Endothelial cell (in vitro differentiated cells): ENCODE measurements around the gene SPINT1. TPM values are rescaled to one million over a fixed set of nuclear protein-coding genes. Genes with fewer than 3 reads are reported as not detected.
A peak's percentile ranks its signal among the peaks of the same experiment; 100 is the strongest.

ENCODE experiments used
- DNase-seq: peaks from one replicate; pipeline ENCODE4 v3.0.0; 2021; ENCODE audit warnings: low spot score
- H3K27ac Mint-ChIP-seq: one replicate; pipeline ENCODE4 v1.8.0; 2021; ENCODE audit warnings: mixed read lengths, inconsistent platforms; ENCODE audit not compliant: unreplicated experiment
- H3K27me3 Mint-ChIP-seq: one replicate; pipeline ENCODE4 v1.8.0; 2021; ENCODE audit warnings: mild to moderate bottlenecking, moderate library complexity, mixed read lengths, inconsistent platforms; ENCODE audit not compliant: unreplicated experiment
- H3K36me3 Mint-ChIP-seq: one replicate; pipeline ENCODE4 v1.8.0; 2021; ENCODE audit warnings: mild to moderate bottlenecking, low read depth, mixed read lengths, inconsistent platforms; ENCODE audit not compliant: unreplicated experiment
- H3K4me1 Mint-ChIP-seq: one replicate; pipeline ENCODE4 v1.8.0; 2021; ENCODE audit warnings: mild to moderate bottlenecking, mixed read lengths, inconsistent platforms; ENCODE audit not compliant: unreplicated experiment
- H3K4me3 Mint-ChIP-seq: one replicate; pipeline ENCODE4 v1.8.0; 2021; ENCODE audit warnings: mild to moderate bottlenecking, mixed read lengths, inconsistent platforms; ENCODE audit not compliant: unreplicated experiment
- H3K9me3 Mint-ChIP-seq: one replicate; pipeline ENCODE4 v1.8.0; 2021; ENCODE audit warnings: mixed read lengths, inconsistent platforms; ENCODE audit not compliant: unreplicated experiment
- total RNA-seq: library from RNA; stranded (reverse); fragmentation: NEBNext Ultra II Directional; extraction: Animal tissue kit (Norgen Biotek cat#: 25700); gene quantifications from one replicate; pipeline ENCODE4 v1.2.1, GENCODE V29; 2021; ENCODE audit not compliant: unreplicated experiment
- TF ChIP-seq, protein P1 (sequence below): fragments of 200-600 bp; sonication (generic); IDR thresholded peaks from one replicate; pipeline ENCODE4 v1.5.0; 2021; ENCODE audit warnings: antibody characterized with exemption; ENCODE audit not compliant: unreplicated experiment

SPINT1 gene
- total RNA-seq, 1 donor from 2014 or later: 28.6 TPM

DNA sequence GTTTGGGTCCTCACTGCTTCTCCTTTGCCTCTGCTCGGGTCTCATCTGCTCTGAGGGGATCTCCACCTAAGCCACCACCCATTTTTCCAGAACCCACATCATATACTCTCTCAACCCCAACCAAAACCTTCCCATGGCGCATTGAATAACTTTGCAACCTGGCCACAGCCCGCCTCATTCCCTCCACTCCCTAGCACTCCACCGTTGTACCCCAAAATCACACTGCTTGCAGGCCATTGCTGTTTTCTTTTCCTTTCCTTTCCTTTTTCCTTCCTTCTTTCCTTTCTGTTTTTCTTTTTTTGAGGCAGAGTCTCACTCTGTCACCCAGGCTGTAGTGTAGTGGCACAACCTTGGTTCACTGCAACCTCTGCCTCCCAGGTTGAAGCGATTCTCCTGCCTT is 47.3 kb downstream of the SPINT1 start:
- no peak for DNase-seq
- Mint-ChIP-seq H3K27ac (no peak overlapping the region), H3K4me1 (peaks cover 17% of the 10 kb centered on the region), H3K36me3 (peaks cover 5% of the 10 kb centered on the region), H3K27me3 (peaks cover 8% of the 10 kb centered on the region), H3K4me3 (no peak overlapping the region), H3K9me3 (no peaks in the 10 kb centered on the region)
- TF ChIP-seq, protein P1, sequence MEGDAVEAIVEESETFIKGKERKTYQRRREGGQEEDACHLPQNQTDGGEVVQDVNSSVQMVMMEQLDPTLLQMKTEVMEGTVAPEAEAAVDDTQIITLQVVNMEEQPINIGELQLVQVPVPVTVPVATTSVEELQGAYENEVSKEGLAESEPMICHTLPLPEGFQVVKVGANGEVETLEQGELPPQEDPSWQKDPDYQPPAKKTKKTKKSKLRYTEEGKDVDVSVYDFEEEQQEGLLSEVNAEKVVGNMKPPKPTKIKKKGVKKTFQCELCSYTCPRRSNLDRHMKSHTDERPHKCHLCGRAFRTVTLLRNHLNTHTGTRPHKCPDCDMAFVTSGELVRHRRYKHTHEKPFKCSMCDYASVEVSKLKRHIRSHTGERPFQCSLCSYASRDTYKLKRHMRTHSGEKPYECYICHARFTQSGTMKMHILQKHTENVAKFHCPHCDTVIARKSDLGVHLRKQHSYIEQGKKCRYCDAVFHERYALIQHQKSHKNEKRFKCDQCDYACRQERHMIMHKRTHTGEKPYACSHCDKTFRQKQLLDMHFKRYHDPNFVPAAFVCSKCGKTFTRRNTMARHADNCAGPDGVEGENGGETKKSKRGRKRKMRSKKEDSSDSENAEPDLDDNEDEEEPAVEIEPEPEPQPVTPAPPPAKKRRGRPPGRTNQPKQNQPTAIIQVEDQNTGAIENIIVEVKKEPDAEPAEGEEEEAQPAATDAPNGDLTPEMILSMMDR: no peak

DNA sequence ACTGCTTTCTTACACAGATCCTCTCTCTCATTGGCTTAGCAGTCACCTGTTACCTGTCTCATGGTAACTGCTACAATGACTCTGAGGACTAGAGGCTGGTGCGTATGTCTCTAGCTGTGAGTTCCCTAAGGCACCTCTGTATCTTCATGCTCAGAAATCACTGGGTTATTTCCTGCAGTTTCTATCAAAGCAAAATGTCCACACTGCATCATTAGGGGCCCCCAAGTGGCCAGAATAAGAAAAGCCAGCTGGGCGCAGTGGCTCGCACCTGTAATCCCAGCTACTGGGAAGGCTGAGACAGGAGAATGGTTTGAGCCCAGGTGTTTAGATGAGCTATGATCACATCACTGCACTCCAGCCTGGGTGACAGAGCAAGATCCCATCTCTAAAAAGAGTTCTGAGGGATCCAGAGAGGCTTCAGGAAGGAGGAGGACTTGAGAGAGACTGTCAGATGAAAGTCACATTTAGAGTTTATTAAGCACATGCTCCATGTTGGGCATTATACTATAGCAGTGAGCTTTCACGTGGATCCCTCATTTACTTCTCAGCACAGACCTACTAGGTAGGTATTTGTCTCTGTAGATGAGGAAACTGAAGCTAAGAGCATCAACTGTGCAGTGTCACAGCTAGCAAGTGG is 48.1 kb downstream of the SPINT1 start:
- Mint-ChIP-seq H3K36me3 (peaks cover 5% of the 10 kb centered on the region), H3K27ac (no peak overlapping the region), H3K27me3 (peaks cover 8% of the 10 kb centered on the region), H3K9me3 (no peaks in the 10 kb centered on the region), H3K4me3 (no peak overlapping the region), H3K4me1 (peaks cover 18% of the 10 kb centered on the region)
- TF ChIP-seq, protein P1: peak; percentile 52
- DNase-seq: peak; percentile 51

DNA sequence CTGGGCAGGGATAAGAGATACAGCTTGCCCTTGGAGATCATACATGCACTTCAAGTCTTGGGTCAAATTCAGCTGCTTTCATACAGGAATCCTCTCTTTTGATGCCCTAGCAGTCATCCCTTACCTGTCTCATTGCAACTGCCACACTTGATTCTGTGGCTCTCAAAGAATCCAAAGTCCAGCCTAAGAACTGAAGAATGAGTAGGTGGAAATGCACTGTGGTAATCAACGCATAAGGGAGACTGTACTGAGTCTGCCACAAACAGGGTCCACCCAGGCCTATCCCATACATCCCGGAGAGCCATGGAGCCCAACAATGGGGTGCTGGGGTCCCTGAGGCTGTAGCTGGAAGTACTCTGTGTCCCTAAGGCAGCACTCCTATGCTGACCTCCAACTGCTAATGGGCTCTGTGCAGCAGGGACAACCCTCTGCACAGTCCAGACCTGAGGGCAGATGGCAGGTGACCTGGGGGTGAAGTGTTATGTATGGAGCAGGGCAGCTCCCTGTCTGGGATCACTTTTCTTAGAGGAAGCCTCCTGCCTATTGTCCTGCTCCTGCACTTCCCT is 48.7 kb downstream of the SPINT1 start:
- TF ChIP-seq, protein P1: no peak
- Mint-ChIP-seq H3K27me3 (peaks cover 8% of the 10 kb centered on the region), H3K4me1 (peaks cover 18% of the 10 kb centered on the region), H3K27ac (no peak overlapping the region), H3K4me3 (peak overlapping the region; percentile 69), H3K9me3 (no peaks in the 10 kb centered on the region), H3K36me3 (peaks cover 5% of the 10 kb centered on the region)
- no peak for DNase-seq

DNA sequence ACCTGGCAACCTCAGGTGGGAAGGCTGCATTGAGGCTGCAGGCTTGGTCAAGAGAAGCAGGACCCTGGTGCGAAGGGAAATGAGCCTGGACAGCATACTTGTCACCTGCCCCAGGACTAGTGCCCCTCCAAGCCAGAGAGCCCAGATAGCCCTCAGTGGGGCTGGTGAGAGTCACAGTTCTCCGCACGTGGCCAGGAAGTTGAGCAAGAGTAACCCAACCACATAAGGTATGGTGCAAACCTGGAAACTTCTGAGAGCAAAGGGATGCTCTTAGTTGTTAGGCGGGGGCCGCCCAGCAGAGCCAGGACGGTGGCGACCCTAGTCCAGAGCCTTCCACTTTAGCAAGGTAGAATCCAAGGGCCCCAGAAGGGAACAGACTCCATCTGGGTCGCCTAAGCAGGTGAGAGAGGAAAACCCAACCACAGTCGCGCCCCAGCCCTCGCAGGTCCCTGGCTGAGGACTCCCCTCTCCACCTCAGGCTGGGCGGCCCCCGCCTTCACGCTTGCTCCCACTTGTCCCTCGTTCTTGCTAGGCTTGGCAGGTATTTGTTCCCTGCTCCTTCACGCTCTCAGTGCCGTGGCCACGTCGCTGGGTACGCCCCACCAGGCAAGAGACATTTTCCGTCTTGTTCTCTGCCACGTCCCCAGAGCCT is 49.3 kb downstream of the SPINT1 start:
- no peak overlapping the region for H3K27ac Mint-ChIP-seq
- peak overlapping the region; percentile 97 for H3K4me3 Mint-ChIP-seq
- H3K9me3 Mint-ChIP-seq: no peaks in the 10 kb centered on the region
- TF ChIP-seq, protein P1: no peak
- peaks cover 18% of the 10 kb centered on the region for H3K4me1 Mint-ChIP-seq
- H3K27me3 Mint-ChIP-seq: peaks cover 10% of the 10 kb centered on the region
- no peak for DNase-seq
- H3K36me3 Mint-ChIP-seq: peaks cover 5% of the 10 kb centered on the region
